PC-3 (cell line): ENCODE data around the gene ITPRID2.

Source experiments
- CTCF ChIP-seq: fragments of 300-600 bp; sonication (generic); conservative IDR thresholded peaks from 2 replicates; pipeline ENCODE4 v1.5.1; 2017; ENCODE audit warnings: antibody characterized with exemption, low read depth, mild to moderate bottlenecking, low read length
- EZH2phosphoT487 ChIP-seq: fragments of 300-600 bp; sonication (generic); IDR thresholded peaks from 2 replicates; pipeline ENCODE4 v1.6.1; 2018; ENCODE audit warnings: mild to moderate bottlenecking, antibody characterized with exemption, low read length, borderline replicate concordance

GRCh38 chr2:181891258-181891965 lies at the start of gene ITPRID2:
- TF ChIP-seq CTCF (no peak), EZH2phosphoT487 (no peak)
